Hypothalamus (tissue), 51 donors: ENCODE results near the gene PTPRN2.
"Not testable (repeated sequence)": the region's sequence is repeated elsewhere in the genome, so short reads cannot be mapped to it uniquely, and the experiment has no call there.

Experiments
- DNase-seq, 51 donors: peaks; one replicate each; lab custom pipeline; 2025; lab: John Stamatoyannopoulos, UW

Gene PTPRN2

DNA sequence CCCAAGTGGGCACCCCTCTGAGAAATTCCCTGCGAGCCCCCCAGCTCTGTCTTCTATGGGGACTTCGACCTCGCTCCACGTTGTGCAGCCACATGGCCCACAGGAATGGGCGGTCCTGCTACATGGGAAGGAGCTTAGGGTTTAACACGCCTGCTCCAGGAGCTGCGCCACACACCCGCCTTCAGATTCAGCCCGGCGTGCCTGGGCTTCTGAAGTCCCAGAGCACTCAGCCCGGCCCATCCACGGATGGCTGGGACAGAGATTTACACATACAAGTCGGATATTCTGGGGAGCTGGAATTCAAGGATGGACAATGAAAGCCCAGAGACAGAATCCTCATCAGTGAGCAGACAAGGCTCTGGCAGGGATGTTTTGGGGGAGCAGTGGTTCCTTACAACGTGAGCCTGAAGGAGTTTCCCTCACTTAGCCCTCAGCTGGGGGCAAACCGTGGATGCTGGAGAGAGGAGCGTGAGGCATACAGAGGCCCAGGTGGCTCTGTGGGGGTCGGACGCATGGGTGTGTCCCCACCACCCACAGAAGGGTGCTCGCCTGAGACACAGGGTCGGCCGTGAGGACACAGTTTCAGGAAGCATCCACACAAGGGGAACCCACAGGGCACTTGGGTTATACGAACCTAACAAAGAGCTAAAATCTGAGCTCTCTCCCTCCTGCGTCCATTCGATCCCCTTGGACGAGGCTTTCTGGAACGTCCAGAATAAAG, 877.9 kb downstream of the PTPRN2 start:
- DNase-seq = no peak

- no peak for DNase-seq
These were observed 878.7 kb downstream of the PTPRN2 start for GRCh38 chr7:157708919-157709295.

- no peak for DNase-seq
These were observed 879.4 kb downstream of the PTPRN2 start for GRCh38 chr7:157707983-157708918.

- DNase-seq = no peak
These were observed 883.3 kb downstream of the PTPRN2 start for GRCh38 chr7:157704365-157704764.

DNA sequence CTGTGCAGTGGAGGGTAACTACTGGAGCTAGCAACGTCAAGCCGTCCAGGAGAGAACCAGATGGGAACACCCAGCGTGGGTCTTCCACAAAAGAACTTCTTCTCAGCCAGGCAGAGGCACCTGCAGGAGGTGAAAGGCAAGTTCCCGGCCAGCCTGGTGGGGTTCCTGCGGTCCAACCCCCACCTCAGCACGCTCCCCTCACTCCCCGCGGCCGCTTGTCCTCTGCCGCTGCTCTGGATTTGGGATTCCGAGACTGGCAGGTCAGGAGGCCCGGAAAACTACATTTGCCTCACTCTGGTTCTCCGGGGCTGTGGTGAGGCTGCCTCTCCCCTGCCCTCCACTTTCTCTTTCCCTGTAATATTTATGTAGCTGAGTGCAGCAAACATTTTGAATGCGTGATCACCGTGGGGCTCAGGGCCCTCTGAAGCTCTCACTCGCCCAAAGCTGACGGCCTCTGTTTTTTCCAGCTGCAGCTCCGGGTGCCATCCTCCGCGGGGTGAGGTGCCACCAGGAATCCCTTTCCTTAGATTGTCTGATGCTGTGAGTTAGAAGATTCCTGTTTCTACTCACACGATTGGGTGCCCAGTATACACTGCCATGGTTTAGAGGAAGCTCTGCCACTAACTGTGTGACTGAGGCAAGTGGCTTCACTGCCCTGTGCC, 884.0 kb downstream of the PTPRN2 start:
- no peak for DNase-seq

GRCh38 chr7:157703131-157703530, 884.5 kb downstream of the PTPRN2 start:
- DNase-seq = no peak

DNA sequence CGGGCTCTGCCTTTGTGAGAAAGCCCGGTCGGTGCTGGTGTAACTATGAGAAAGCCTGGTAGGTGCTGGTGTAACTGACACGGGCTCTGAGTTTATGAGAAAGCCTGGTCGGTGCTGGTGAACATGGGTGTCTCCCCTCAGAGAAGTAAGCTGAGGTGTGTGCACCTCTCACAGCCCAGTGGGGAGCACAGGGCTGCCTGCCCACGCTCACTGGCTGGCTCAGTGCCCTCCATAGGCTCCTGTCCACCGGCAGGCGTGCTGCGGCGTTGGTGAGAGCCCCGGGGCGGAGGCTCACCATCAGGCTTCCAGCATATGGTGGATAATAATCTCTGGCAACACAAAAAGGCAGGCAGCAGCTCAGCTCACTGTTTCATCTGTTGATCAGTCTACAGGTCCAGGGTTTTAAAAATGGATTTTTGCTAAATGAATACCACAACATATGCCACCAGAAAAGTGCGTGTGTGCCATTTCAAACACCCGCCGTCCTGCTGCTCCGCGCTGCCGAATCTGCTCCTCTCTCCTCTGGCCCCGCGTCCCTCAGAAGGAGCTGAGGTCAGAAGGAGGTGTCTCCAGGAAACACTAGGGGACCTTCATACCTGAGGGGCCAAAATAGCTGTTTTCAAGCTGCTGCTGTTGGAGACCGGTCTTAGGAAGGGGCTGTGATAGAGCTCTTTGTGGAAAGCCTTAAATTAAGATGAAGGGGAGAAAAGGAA, 885.2 kb downstream of the PTPRN2 start:
- DNase-seq = no peak

DNA sequence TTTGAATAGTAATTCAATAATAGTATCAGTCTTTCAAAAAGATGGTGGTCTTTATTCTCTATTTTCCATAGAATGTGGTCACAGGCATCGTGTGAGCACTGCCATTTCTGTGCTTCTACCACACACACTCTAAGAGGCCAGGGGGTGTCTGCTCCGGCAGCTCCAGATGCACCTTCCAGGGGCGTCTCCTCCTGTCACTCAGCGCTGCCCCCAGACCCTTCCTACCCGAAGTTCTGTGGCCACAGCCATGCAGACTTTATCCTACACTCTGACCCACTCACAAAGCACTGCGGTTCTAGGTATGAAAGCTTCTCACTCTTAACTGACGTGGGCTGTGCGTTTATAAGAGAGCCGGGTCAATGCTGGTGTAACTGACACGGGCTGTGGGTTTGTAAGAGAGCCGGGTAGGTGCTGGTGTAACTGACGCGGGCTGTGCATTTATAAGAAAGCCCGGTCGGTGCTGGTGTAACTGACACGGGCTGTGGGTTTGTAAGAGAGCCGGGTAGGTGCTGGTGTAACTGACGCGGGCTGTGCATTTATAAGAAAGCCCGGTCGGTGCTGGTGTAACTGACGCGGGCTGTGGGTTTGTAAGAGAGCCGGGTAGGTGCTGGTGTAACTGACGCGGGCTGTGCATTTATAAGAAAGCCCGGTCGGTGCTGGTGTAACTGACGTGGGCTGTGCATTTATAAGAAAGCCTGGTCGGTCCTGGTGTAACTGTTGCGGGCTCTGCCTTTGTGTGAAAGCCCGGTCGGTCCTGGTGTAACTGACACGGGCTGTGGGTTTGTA, 886.0 kb downstream of the PTPRN2 start:
- DNase-seq = not testable (repeated sequence)

DNA sequence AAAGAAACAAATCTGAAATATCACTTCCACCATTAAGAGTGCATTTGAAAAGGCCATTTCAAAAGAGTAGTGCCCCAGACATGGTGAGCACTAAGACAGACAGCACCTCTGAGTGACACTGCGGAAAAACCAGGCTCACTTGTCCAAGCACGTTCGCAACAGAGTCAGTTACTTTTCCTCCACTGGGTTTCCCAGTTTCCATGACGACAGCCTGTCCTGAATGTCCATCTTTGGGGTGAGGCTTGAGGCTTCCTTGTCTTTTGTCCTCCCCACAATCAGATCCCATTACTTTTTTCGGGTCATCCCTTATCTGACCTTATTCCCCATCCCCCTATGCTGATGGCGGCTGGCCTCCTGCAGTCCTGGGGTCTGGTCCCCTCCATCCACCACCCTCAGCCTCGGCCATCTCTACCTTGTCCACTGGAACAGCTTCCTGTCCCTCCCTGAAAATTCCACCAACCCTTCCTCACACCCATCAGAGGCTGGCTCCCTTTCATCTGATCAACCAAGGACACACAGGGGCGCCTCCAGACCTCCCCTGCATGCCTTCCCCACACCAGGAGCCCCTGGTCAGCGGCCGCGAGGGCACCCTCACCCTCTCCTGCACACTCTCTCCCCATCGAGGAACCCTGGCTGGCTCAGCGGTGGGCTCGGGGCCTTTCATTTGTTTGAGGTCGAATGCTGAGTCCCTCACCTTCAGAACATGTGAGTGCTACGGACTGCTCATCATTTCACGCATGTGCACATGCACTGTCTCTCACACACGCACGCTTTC, 887.2 kb downstream of the PTPRN2 start:
- DNase-seq = no peak

GRCh38 chr7:157699357-157700013, 888.1 kb downstream of the PTPRN2 start:
- no peak for DNase-seq

GRCh38 chr7:157697287-157697686, 890.3 kb downstream of the PTPRN2 start:
- not testable (repeated sequence) for DNase-seq

GRCh38 chr7:157695609-157696008, 892.0 kb downstream of the PTPRN2 start:
- not testable (repeated sequence) for DNase-seq

- DNase-seq = no peak
These were observed 893.3 kb downstream of the PTPRN2 start for GRCh38 chr7:157694376-157694665.

GRCh38 chr7:157693521-157694375, 893.9 kb downstream of the PTPRN2 start:
- no peak for DNase-seq

- no peak for DNase-seq
These were observed 894.5 kb downstream of the PTPRN2 start for GRCh38 chr7:157693071-157693520.

DNA sequence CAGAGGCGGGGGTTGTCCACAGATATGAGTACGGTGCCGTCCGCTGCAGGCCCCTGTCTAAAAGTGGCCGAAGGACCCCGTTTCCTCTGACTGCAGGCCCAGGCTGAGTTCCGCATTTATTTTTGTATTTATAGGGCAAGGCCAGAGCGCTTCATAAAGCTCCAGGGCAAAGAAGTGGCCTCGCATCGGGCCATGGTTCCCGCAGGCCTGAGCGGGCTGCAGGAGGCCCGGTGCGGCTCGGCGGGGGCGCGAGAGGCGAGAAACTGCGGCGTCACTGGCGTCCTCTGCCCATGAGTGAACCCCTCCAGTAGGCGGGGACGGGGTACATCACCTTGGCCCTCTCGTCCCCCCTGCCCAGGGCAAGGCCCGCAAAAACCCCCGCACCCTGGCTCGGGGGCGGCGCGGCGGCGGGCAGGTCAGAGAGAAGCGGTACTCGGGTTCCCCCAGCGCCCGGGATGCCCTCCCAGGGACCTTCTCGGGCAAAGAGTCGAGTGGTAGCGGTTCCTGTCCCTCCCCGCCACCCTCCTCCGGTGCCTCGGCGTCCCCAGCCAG, 895.1 kb downstream of the PTPRN2 start:
- DNase-seq = no peak
